SK-N-MC (cell line): ENCODE results near the gene AIMP2.

ENCODE experiments used
- EZH2 ChIP-seq: fragments of 200-600 bp; sonication (generic); IDR thresholded peaks from one replicate; pipeline ENCODE4 v1.6.1; 2017; ENCODE audit warnings: antibody characterized with exemption
- POLR2AphosphoS5 ChIP-seq: IDR thresholded peaks from 2 replicates; pipeline ENCODE4 v1.6.1; 2012; ENCODE audit warnings: mild to moderate bottlenecking, low read depth, low read length, borderline replicate concordance

DNA sequence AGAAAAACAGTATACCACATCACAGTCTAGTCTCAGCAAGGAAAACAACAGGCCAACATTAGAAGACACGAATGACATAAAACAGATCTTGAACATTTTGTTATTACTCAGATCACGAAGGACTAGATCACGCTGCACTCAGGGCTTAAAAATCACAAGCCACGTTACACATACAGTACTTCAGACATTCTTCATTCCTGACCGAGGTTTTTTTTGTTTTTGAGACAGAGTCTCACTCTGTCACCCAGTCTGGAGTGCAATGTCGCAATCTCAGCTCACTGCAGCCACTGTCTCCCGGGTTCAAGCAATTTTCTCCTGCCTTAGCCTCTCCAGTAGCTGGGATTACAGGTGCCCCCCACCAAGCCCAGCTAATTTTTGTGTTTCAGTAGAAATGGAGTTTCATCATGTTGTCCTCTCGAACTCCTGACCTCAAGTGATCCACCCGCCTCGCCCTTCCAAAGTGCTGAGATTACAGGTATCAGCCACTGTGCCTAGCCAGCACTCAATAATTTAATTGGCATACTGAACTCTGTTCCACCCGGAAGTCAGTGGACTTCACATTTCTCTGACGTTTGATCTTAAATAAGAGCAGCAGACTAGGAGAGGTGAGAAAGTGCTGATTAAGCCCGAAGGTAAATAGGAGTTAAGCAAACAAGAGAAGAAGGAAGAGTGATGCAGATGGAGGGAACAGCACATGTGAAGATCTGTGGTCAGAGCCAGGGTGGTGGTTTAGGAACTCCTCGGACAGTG, 3.5 kb downstream of the AIMP2 start:
- TF ChIP-seq POLR2AphosphoS5 (no peak), EZH2 (no peak)
